ENCODE data around the gene SCMH1.
A peak's percentile ranks its signal among the peaks of the same experiment; 100 is the strongest.

- no peak for TF ChIP-seq CTCF (IDR thresholded peaks at IDR 0.05)
- TF ChIP-seq USF2 (IDR thresholded peaks at IDR 0.05; ENCODE audit: borderline replicate concordance, low read depth, low read length), result no peak
- no peak for TF ChIP-seq MEF2A (IDR thresholded peaks at IDR 0.05; ENCODE audit: borderline replicate concordance, low read depth)
- TF ChIP-seq JUND (IDR thresholded peaks at IDR 0.05), result no peak
- TF ChIP-seq EZH2phosphoT487 (IDR thresholded peaks at IDR 0.05; ENCODE audit: borderline replicate concordance, low read depth), result no peak
- no peak for TF ChIP-seq SIN3A (IDR thresholded peaks at IDR 0.05; ENCODE audit: borderline replicate concordance, low read depth, low read length)
- no peak for TF ChIP-seq MXI1 (IDR thresholded peaks at IDR 0.05; ENCODE audit: low read depth, low read length)
- TF ChIP-seq NFIC (IDR thresholded peaks at IDR 0.05; ENCODE audit: borderline replicate concordance), result peak; percentile 34; the same call in 1 of the 2 replicates
Observed at GRCh38 chr1:41045740-41046139, 196.4 kb downstream of the SCMH1 start.

Measured in SK-N-SH (cell line).